Endothelial cell (in vitro differentiated cells): ENCODE data around the gene PTGER3. TPM values are rescaled to one million over a fixed set of nuclear protein-coding genes. Genes with fewer than 3 reads are reported as not detected.

Source experiments
- DNase-seq: peaks from one replicate; pipeline ENCODE4 v3.0.0; 2021; ENCODE audit warnings: low spot score
- H3K27ac Mint-ChIP-seq: one replicate; pipeline ENCODE4 v1.8.0; 2021; ENCODE audit warnings: mixed read lengths, inconsistent platforms; ENCODE audit not compliant: unreplicated experiment
- H3K27me3 Mint-ChIP-seq: one replicate; pipeline ENCODE4 v1.8.0; 2021; ENCODE audit warnings: mild to moderate bottlenecking, moderate library complexity, mixed read lengths, inconsistent platforms; ENCODE audit not compliant: unreplicated experiment
- H3K36me3 Mint-ChIP-seq: one replicate; pipeline ENCODE4 v1.8.0; 2021; ENCODE audit warnings: mild to moderate bottlenecking, low read depth, mixed read lengths, inconsistent platforms; ENCODE audit not compliant: unreplicated experiment
- H3K4me1 Mint-ChIP-seq: one replicate; pipeline ENCODE4 v1.8.0; 2021; ENCODE audit warnings: mild to moderate bottlenecking, mixed read lengths, inconsistent platforms; ENCODE audit not compliant: unreplicated experiment
- H3K4me3 Mint-ChIP-seq: one replicate; pipeline ENCODE4 v1.8.0; 2021; ENCODE audit warnings: mild to moderate bottlenecking, mixed read lengths, inconsistent platforms; ENCODE audit not compliant: unreplicated experiment
- H3K9me3 Mint-ChIP-seq: one replicate; pipeline ENCODE4 v1.8.0; 2021; ENCODE audit warnings: mixed read lengths, inconsistent platforms; ENCODE audit not compliant: unreplicated experiment
- long read RNA-seq: library from polyadenylated mRNA; unstranded; transcript quantifications from one replicate; pipeline ENCODE4 v2.0.0, GENCODE V29; 2020; ENCODE audit not compliant: unreplicated experiment
- total RNA-seq: library from RNA; stranded (reverse); fragmentation: NEBNext Ultra II Directional; extraction: Animal tissue kit (Norgen Biotek cat#: 25700); gene quantifications from one replicate; pipeline ENCODE4 v1.2.1, GENCODE V29; 2021; ENCODE audit not compliant: unreplicated experiment
- TF ChIP-seq, protein P1 (sequence below): fragments of 200-600 bp; sonication (generic); IDR thresholded peaks from one replicate; pipeline ENCODE4 v1.5.0; 2021; ENCODE audit warnings: antibody characterized with exemption; ENCODE audit not compliant: unreplicated experiment

The PTGER3 gene
- 6.5 TPM for total RNA-seq
- long read RNA-seq, partial matches to known transcripts = 1 of 5 reads
- long read RNA-seq, other reads (novel, unspliced or antisense) = 1 of 5 reads

DNA sequence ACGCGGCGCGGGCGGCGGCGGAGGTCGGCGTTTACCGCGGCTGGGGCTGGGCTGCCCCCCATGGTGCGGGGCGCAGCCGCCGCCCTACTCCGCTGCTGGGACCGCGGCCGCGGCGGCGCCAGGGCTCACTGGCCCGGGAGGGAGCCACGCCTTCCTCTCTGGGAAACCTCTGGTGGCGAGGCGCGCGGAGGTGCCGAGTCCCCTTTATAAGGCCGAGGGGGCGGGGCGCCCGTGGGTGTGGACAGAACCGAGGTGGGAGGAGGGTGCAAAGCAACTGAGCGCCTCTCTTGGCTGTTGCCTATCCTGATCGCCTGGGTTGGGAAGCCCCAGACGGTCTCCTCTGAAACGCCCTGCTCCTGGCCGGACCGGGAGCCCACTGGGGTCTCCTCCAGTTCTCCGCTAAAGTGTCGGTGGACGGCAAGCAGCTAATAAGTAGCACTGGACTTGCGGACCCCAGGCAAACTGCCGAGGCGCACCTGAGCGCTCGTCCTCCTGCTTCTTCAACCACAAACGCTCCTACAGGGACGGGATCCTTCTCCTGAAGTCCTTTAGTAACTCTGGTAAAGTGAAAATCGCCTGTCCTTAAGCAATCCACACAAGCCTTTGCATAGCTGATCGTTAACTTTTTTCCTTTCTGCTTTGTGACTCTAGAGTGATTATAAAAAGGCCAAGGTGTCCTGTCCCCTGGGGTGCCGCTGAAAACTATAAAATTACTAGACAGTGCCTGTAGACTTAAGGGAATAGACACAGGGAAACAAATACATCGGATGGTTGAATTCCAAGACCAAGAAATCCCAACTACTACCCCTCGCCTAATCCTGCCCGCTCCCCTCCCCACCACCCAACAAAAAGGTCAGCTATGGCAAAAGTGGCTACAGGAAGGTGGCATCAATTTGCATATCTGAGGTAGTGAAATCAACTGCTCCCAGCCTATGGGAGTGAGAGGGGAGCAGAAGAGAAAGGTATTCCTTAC lies at the start of gene PTGER3:
Gene PTGER3 (minus strand): TSS at position 182 of the 973 bp plus-strand sequence. CDS start 239 bp downstream, outside the sequence.
- TF ChIP-seq, protein P1, sequence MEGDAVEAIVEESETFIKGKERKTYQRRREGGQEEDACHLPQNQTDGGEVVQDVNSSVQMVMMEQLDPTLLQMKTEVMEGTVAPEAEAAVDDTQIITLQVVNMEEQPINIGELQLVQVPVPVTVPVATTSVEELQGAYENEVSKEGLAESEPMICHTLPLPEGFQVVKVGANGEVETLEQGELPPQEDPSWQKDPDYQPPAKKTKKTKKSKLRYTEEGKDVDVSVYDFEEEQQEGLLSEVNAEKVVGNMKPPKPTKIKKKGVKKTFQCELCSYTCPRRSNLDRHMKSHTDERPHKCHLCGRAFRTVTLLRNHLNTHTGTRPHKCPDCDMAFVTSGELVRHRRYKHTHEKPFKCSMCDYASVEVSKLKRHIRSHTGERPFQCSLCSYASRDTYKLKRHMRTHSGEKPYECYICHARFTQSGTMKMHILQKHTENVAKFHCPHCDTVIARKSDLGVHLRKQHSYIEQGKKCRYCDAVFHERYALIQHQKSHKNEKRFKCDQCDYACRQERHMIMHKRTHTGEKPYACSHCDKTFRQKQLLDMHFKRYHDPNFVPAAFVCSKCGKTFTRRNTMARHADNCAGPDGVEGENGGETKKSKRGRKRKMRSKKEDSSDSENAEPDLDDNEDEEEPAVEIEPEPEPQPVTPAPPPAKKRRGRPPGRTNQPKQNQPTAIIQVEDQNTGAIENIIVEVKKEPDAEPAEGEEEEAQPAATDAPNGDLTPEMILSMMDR = no peak
- Mint-ChIP-seq H3K4me3 (peak within 1 kb of the TSS; percentile 88), H3K27ac (no peak within 1 kb of the TSS), H3K4me1 (peaks cover 10% of the 10 kb centered on the region), H3K36me3 (no peaks in the 10 kb centered on the region), H3K9me3 (no peaks in the 10 kb centered on the region), H3K27me3 (peaks cover 10% of the 10 kb centered on the region)
- peak; percentile 53 for DNase-seq

DNA sequence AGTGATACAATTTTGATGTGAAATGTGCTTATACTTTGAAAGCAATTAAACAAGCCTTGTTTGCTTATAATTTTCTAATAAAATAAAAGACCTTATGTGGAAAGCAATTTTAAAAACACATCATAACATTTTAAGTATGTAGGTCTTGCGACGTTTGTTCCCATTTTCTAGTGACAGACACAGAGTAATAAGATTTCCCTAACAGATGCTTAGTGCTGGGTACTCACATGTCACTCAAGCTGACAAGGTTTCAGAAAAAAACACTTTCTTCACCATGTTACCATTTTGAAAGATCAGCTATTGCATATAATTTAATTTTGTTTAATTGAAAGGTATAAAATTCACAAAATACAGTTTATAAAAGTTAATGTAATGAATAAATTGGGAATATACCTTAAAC lies 47.3 kb upstream of the PTGER3 start:
- no peak for DNase-seq
- TF ChIP-seq, protein P1 = no peak
- H3K4me1 Mint-ChIP-seq = peaks cover 8% of the 10 kb centered on the region
- H3K27me3 Mint-ChIP-seq = no peaks in the 10 kb centered on the region
- no peaks in the 10 kb centered on the region for H3K9me3 Mint-ChIP-seq
- no peaks in the 10 kb centered on the region for H3K36me3 Mint-ChIP-seq
- no peak overlapping the region for H3K4me3 Mint-ChIP-seq
- H3K27ac Mint-ChIP-seq = no peak overlapping the region

DNA sequence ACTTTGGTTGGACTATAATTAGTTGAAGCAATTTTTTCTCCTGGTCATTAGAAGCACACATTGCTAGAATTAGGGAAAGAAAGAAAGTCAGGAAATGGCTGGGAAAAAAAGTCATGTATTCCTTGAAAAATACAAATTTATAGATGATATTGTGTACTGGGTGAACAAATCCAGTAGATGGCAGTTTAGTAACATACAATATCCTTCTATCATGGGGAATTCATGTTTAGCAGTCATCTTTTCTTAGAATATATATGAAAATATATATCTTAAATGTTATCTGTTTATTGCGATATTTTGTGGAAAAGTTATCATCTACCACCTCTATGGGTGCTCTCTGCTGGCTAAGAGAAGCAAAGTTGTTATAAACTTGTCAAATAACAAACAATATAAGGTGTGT lies 46.3 kb upstream of the PTGER3 start:
- Mint-ChIP-seq H3K27ac (no peak overlapping the region), H3K4me1 (peaks cover 3% of the 10 kb centered on the region), H3K27me3 (no peaks in the 10 kb centered on the region), H3K9me3 (no peaks in the 10 kb centered on the region), H3K4me3 (no peak overlapping the region), H3K36me3 (no peaks in the 10 kb centered on the region)
- no peak for DNase-seq
- TF ChIP-seq, protein P1 = peak; percentile 36

DNA sequence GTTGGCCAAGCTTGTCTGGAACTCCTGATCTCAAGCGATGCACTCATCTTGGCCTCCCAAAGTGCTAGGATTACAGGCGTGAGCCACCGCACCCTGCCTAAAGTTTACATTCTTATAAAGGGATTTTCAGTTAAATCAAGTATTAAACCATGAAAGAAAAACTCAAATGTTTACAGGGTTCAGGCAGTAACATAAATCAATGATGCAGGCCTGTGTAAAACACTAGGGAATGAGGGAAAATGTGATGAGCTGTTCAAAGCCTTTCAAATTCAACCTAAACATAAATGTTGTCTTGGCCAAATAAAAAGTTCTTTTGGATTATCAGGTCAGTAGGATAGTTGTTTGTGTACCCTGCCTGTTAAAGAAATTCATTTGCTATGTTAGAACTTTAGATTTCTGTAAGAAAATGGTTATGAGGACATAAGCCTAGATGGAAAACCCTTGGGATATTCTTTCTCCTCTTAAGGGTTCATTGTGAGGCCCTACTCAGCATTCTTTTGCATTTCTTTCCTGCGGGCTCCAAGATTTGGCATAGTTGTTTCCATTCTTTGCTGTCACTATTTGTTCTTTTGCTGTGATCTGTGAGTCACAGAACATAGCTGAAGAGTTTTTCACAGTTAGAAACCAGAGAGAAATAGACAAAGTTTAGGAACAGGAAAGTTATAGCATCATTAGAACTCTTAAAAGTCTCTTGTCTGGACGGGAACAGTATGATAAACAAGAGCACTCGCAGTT lies 42.1 kb upstream of the PTGER3 start:
- TF ChIP-seq, protein P1 = no peak
- no peak for DNase-seq
- Mint-ChIP-seq H3K36me3 (no peaks in the 10 kb centered on the region), H3K9me3 (no peaks in the 10 kb centered on the region), H3K4me3 (no peak overlapping the region), H3K4me1 (no peaks in the 10 kb centered on the region), H3K27me3 (no peaks in the 10 kb centered on the region), H3K27ac (no peak overlapping the region)
